ENCODE measurements around the gene ISG20. TPM values are rescaled to one million over a fixed set of nuclear protein-coding genes. Genes with fewer than 3 reads are reported as not detected.

The ISG20 gene
- total RNA-seq, 1 experiment from 2014 or later: 14.9 TPM

GRCh38 chr15:88591384-88591783 is 47.4 kb upstream of the ISG20 start:
- intact Hi-C loops (cut with micrococcal nuclease; ENCODE audit: unreplicated experiment) (no loop called here), in situ Hi-C loops (cut with HindIII; ENCODE audit: low pct_unique_long_range_greater_than_20kb, low sequenced_read_pairs) (no loop called here)
- ChIA-PET POLR2A (no interaction called here), CTCF (no interaction called here)
- Histone ChIP-seq H3K27ac (ENCODE audit: low read length) (no peak overlapping the region), H3K36me3 (ENCODE audit: control insufficient read depth, insufficient read depth, low read length) (no peaks in the 10 kb centered on the region), H3K4me3 (ENCODE audit: low read depth in 2 of 2, low read length in 2 of 2) (no peak overlapping the region), H3K4me1 (ENCODE audit: control insufficient read depth, insufficient read depth, low read length) (no peaks in the 10 kb centered on the region), H3K27me3 (ENCODE audit: control insufficient read depth, insufficient read depth, low read length) (peaks cover 8% of the 10 kb centered on the region; the same call in 1 of the 2 replicates), H3K9me3 (ENCODE audit: control insufficient read depth, insufficient read depth, low read depth, low read length) (no peaks in the 10 kb centered on the region)
- BruUV-seq (replicated peaks): no TSS peak
- DNase-seq (ENCODE audit: low read depth, low spot score) (no peak), ATAC-seq (no peak)
- TF ChIP-seq POLR2AphosphoS5 (IDR thresholded peaks at IDR 0.05; ENCODE audit: low read depth, low read length) (no peak), REST (IDR thresholded peaks at IDR 0.05; ENCODE audit: insufficient read depth in 1 of 2, low read depth in 2 of 2, low read length in 1 of 2) (no peak), CTCF (IDR thresholded peaks at IDR 0.05) (no peak), TCF7L2 (IDR thresholded peaks at IDR 0.05; ENCODE audit: low read depth, low read length) (no peak), SIN3A (IDR thresholded peaks at IDR 0.05; ENCODE audit: borderline replicate concordance, insufficient read depth, low read depth, low read length) (no peak)

- Histone ChIP-seq H3K36me3 (ENCODE audit: control insufficient read depth, insufficient read depth, low read length) (no peaks in the 10 kb centered on the region), H3K9me3 (ENCODE audit: control insufficient read depth, insufficient read depth, low read depth, low read length) (no peaks in the 10 kb centered on the region), H3K4me1 (ENCODE audit: control insufficient read depth, insufficient read depth, low read length) (peaks cover 15% of the 10 kb centered on the region), H3K4me3 (ENCODE audit: low read depth in 2 of 2, low read length in 2 of 2) (peak overlapping the region in 1 of 2 experiments; percentile 22; a peak in 1 of 4 replicates), H3K27me3 (ENCODE audit: control insufficient read depth, insufficient read depth, low read length) (peaks cover 49% of the 10 kb centered on the region), H3K27ac (ENCODE audit: low read length) (no peak overlapping the region)
- ChIA-PET CTCF (no interaction called here), POLR2A (no interaction called here)
- no TSS peak for BruUV-seq (replicated peaks)
- DNase-seq (ENCODE audit: low read depth, low spot score): no peak
- intact Hi-C loops (cut with micrococcal nuclease; ENCODE audit: unreplicated experiment): no loop called here
- in situ Hi-C loops (cut with HindIII; ENCODE audit: low pct_unique_long_range_greater_than_20kb, low sequenced_read_pairs): no loop called here
- ATAC-seq: no peak
- no peak for TF ChIP-seq TCF7L2 (IDR thresholded peaks at IDR 0.05; ENCODE audit: low read depth, low read length)
- TF ChIP-seq POLR2AphosphoS5 (IDR thresholded peaks at IDR 0.05; ENCODE audit: low read depth, low read length): no peak
- no peak for TF ChIP-seq REST (IDR thresholded peaks at IDR 0.05; ENCODE audit: insufficient read depth in 1 of 2, low read depth in 2 of 2, low read length in 1 of 2)
- TF ChIP-seq CTCF (IDR thresholded peaks at IDR 0.05): no peak
- TF ChIP-seq SIN3A (IDR thresholded peaks at IDR 0.05; ENCODE audit: borderline replicate concordance, insufficient read depth, low read depth, low read length): no peak
Observed at GRCh38 chr15:88603885-88604284, 34.9 kb upstream of the ISG20 start.
